PC-9 (cell line): Measurements from ENCODE around the gene PHPT1. TPM values are rescaled to one million over a fixed set of nuclear protein-coding genes. Genes with fewer than 3 reads are reported as not detected.
A peak's percentile ranks its signal among the peaks of the same experiment; 100 is the strongest.

ENCODE experiments used
- BruUV-seq: library from RNA; stranded (reverse); fragments of 400-500 nt; replicated peaks from 2 replicates; lab custom pipeline; 2021; lab: Mats Ljungman, UMichigan
- CTCF ChIA-PET: fragments of 300-600 bp; sonication (Branson Sonifier 250); formaldehyde crosslinking; loops from one replicate; lab custom pipeline; 2022; ENCODE audit warnings: antibody characterized with exemption; lab: Charles Lee
- POLR2A ChIA-PET: fragments of 300-600 bp; sonication (Branson Sonifier 250); formaldehyde crosslinking; loops from one replicate; lab custom pipeline; 2022; ENCODE audit warnings: antibody characterized with exemption; ENCODE audit not compliant: unreplicated experiment; lab: Charles Lee
- DNase-seq, 2 experiments: peaks; one replicate each; pipeline versions ENCODE4 v3.0.0 to v3.0.0-alpha.2; 2015 to 2022; ENCODE audit warnings: mixed read lengths in 1 of 2
- H2AFZ ChIP-seq: fragments of 200-600 bp; sonication (generic); 2 replicates; pipeline ENCODE4 v1.8.1; 2017; ENCODE audit warnings: antibody characterized with exemption
- H3F3A ChIP-seq: fragments of 200-600 bp; sonication (generic); 2 replicates; pipeline ENCODE4 v1.8.1; 2017; ENCODE audit warnings: antibody characterized with exemption, mild to moderate bottlenecking, low read depth; ENCODE audit not compliant: insufficient read depth
- H3K27ac ChIP-seq: fragments of 200-600 bp; sonication (generic); 2 replicates; pipeline ENCODE4 v1.6.1; 2016; ENCODE audit warnings: mixed run types
- H3K27me3 ChIP-seq: fragments of 200-600 bp; sonication (generic); 2 replicates; pipeline ENCODE4 v1.6.1; 2016; ENCODE audit warnings: low read depth, mixed run types; ENCODE audit not compliant: insufficient read depth
- H3K36me3 ChIP-seq: fragments of 200-600 bp; sonication (generic); 2 replicates; pipeline ENCODE4 v1.6.1; 2016; ENCODE audit warnings: low read depth, mixed run types
- H3K4me1 ChIP-seq: fragments of 200-600 bp; sonication (generic); replicated peaks from 2 replicates; pipeline ENCODE4 v1.6.1; 2016; ENCODE audit warnings: mixed run types; ENCODE audit not compliant: insufficient read depth
- H3K4me2 ChIP-seq: fragments of 200-600 bp; sonication (generic); 2 replicates; pipeline ENCODE4 v1.6.1; 2017; ENCODE audit warnings: mixed run types
- H3K4me3 ChIP-seq: fragments of 200-600 bp; sonication (generic); 2 replicates; pipeline ENCODE4 v1.6.1; 2016; ENCODE audit warnings: mixed run types
- H3K79me2 ChIP-seq: fragments of 200-600 bp; sonication (generic); 2 replicates; pipeline ENCODE4 v1.6.1; 2017; ENCODE audit warnings: low read depth, mixed run types
- H3K9me2 ChIP-seq: fragments of 200-600 bp; sonication (generic); 2 replicates; pipeline ENCODE4 v1.8.1; 2017; ENCODE audit warnings: mild to moderate bottlenecking; ENCODE audit not compliant: insufficient read depth
- H3K9me3 ChIP-seq: fragments of 200-600 bp; sonication (generic); 2 replicates; pipeline ENCODE4 v1.8.1; 2016; ENCODE audit warnings: low read depth; ENCODE audit not compliant: insufficient read depth
- H4K20me1 ChIP-seq: fragments of 200-600 bp; sonication (generic); 2 replicates; pipeline ENCODE4 v1.8.1; 2017; ENCODE audit not compliant: insufficient read depth
- CTCF ChIP-seq: fragments of 200-600 bp; sonication (generic); conservative IDR thresholded peaks from 2 replicates; pipeline ENCODE4 v1.6.1; 2017; ENCODE audit warnings: mixed run types, antibody characterized with exemption, mild to moderate bottlenecking, moderate library complexity
- EZH2 ChIP-seq: fragments of 200-600 bp; sonication (generic); IDR thresholded peaks from 2 replicates; pipeline ENCODE4 v1.8.0; 2017; ENCODE audit warnings: antibody characterized with exemption, low read depth
- intact Hi-C: fragments of 100-400 bp; cut with micrococcal nuclease; formaldehyde crosslinking; loops from one replicate; pipeline ENCODE4 v1.10.0; 2022; ENCODE audit not compliant: unreplicated experiment
- total RNA-seq: library from RNA; stranded (reverse); gene quantifications from 2 replicates; pipeline ENCODE4 v1.2.3, GENCODE V29; 2021

PHPT1 gene
- total RNA-seq, 1 experiment from 2014 or later, result 112 TPM

GRCh38 chr9:136857581-136858412 is 8.6 kb downstream of the PHPT1 start:
- intact Hi-C loops, result no loop called here
- H3K9me2 ChIP-seq, result no peaks in the 10 kb centered on the region
- H3F3A ChIP-seq, result peaks cover 9% of the 10 kb centered on the region; the same call in 1 of the 2 replicates
- H2AFZ ChIP-seq, result no peak overlapping the region
- peak; percentile 12 to 21 for DNase-seq
- H3K36me3 ChIP-seq, result 0 out of 2 replicates have a peak, but pooled peaks cover 8% of the 10 kb centered on the region
- H3K9me3 ChIP-seq, result no peaks in the 10 kb centered on the region
- no TSS peak for BruUV-seq
- H3K79me2 ChIP-seq, result no peaks in the 10 kb centered on the region
- no peak overlapping the region for H3K27ac ChIP-seq
- H3K4me3 ChIP-seq, result no peak overlapping the region
- H3K4me1 ChIP-seq, result no peaks in the 10 kb centered on the region
- CTCF ChIA-PET, result no interaction called here
- POLR2A ChIA-PET, result no interaction called here
- H3K4me2 ChIP-seq, result no peak overlapping the region
- H3K27me3 ChIP-seq, result no peaks in the 10 kb centered on the region
- TF ChIP-seq CTCF (no peak), EZH2 (no peak)
- H4K20me1 ChIP-seq, result peaks cover 19% of the 10 kb centered on the region; the same call in 1 of the 2 replicates

- Histone ChIP-seq H3K9me2 (no peaks in the 10 kb centered on the region), H3K27me3 (no peaks in the 10 kb centered on the region), H3K27ac (no peak overlapping the region), H4K20me1 (peaks cover 18% of the 10 kb centered on the region), H3F3A (peaks cover 9% of the 10 kb centered on the region; the same call in 1 of the 2 replicates), H3K4me2 (no peak overlapping the region), H3K79me2 (no peaks in the 10 kb centered on the region; the same call in 1 of the 2 replicates), H3K4me1 (no peaks in the 10 kb centered on the region), H3K4me3 (no peak overlapping the region), H3K9me3 (no peaks in the 10 kb centered on the region), H3K36me3 (0 out of 2 replicates have a peak, but pooled peaks cover 8% of the 10 kb centered on the region), H2AFZ (no peak overlapping the region)
- POLR2A ChIA-PET, result no interaction called here
- no TSS peak for BruUV-seq
- no peak for TF ChIP-seq CTCF
- TF ChIP-seq EZH2, result no peak
- CTCF ChIA-PET, result no interaction called here
- intact Hi-C loops, result no loop called here
- DNase-seq, result no peak
These were observed 9.2 kb downstream of the PHPT1 start for GRCh38 chr9:136858452-136858843.

GRCh38 chr9:136858844-136859757 is 9.9 kb downstream of the PHPT1 start:
- Histone ChIP-seq H3K4me2 (no peak overlapping the region), H3K9me3 (no peaks in the 10 kb centered on the region), H2AFZ (no peak overlapping the region), H3K27ac (no peak overlapping the region), H3K27me3 (no peaks in the 10 kb centered on the region), H4K20me1 (peaks cover 22% of the 10 kb centered on the region), H3F3A (peaks cover 9% of the 10 kb centered on the region; the same call in 1 of the 2 replicates), H3K4me3 (no peak overlapping the region), H3K4me1 (no peaks in the 10 kb centered on the region), H3K79me2 (peaks cover 6% of the 10 kb centered on the region), H3K36me3 (0 out of 2 replicates have a peak, but pooled peaks cover 8% of the 10 kb centered on the region), H3K9me2 (no peaks in the 10 kb centered on the region)
- DNase-seq, result peak; percentile 28 to 78
- BruUV-seq, result no TSS peak
- TF ChIP-seq CTCF (no peak), EZH2 (no peak)
- CTCF ChIA-PET, result interaction anchor here (0.6 kb wide), 1 partner anchor 13 kb away, joined by 12 read pairs; no protein-coding TSS in a partner anchor
- intact Hi-C loops, result no loop called here
- POLR2A ChIA-PET, result interaction anchor here (1.1 kb wide), 1 partner anchor 42 kb away, joined by 5 read pairs; no protein-coding TSS in a partner anchor
